SK-N-SH (cell line): ENCODE data around the gene ACTC1. TPM values are rescaled to one million over a fixed set of nuclear protein-coding genes. Genes with fewer than 3 reads are reported as not detected.

ENCODE experiments used
- CHD2 ChIP-seq: fragments of 150-350 bp; IDR thresholded peaks from 2 replicates; pipeline ENCODE4 v1.6.1; 2018; ENCODE audit warnings: low read length; ENCODE audit not compliant: partially characterized antibody
- ELF1 ChIP-seq: IDR thresholded peaks from 2 replicates; pipeline ENCODE4 v1.4.0; 2012
- EP300 ChIP-seq, 2 experiments: IDR thresholded peaks; 2 replicates each; pipeline versions ENCODE4 v1.4.0 to v1.6.1; 2012; ENCODE audit warnings: borderline replicate concordance in 1 of 2, low read depth in 1 of 2, low read length in 1 of 2
- EZH2phosphoT487 ChIP-seq: fragments of 200-600 bp; sonication (generic); IDR thresholded peaks from 2 replicates; pipeline ENCODE4 v1.6.1; 2017; ENCODE audit warnings: low read depth, mixed run types, mild to moderate bottlenecking, antibody characterized with exemption, moderate library complexity, borderline replicate concordance
- GABPA ChIP-seq: IDR thresholded peaks from 2 replicates; pipeline ENCODE4 v1.4.0; 2012; ENCODE audit warnings: low read depth, mild to moderate bottlenecking
- MEF2A ChIP-seq: IDR thresholded peaks from 2 replicates; pipeline ENCODE4 v1.4.0; 2012; ENCODE audit warnings: low read depth, borderline replicate concordance
- NFIC ChIP-seq: IDR thresholded peaks from 2 replicates; pipeline ENCODE4 v1.4.0; 2012; ENCODE audit warnings: borderline replicate concordance
- POLR2AphosphoS5 ChIP-seq: IDR thresholded peaks from 2 replicates; pipeline ENCODE4 v1.6.1; 2012; ENCODE audit warnings: low read depth, low read length
- SMC3 ChIP-seq: IDR thresholded peaks from 2 replicates; pipeline ENCODE4 v1.6.1; 2012; ENCODE audit warnings: low read depth, low read length, improper control_type of control experiment
- polyA plus RNA-seq, 3 experiments: library from polyadenylated mRNA; depleted of rRNA; stranded (reverse); fragments of >200 nt; gene quantifications; 2 replicates each; pipeline ENCODE4 v1.2.3, GENCODE V29; 2012
- TF ChIP-seq, protein P1 (sequence below): IDR thresholded peaks from 2 replicates; pipeline ENCODE4 v1.6.1; 2012; ENCODE audit warnings: mild to moderate bottlenecking, low read depth, low read length, moderate library complexity
- TF ChIP-seq, protein P2 (sequence below): fragments of 200-600 bp; sonication (generic); IDR thresholded peaks from 2 replicates; pipeline ENCODE4 v1.6.1; 2017; ENCODE audit warnings: antibody characterized with exemption, mild to moderate bottlenecking, moderate library complexity
- TF ChIP-seq, protein P3 (sequence below): IDR thresholded peaks from 2 replicates; pipeline ENCODE4 v1.4.0; 2012; ENCODE audit warnings: low read depth, borderline replicate concordance
- TF ChIP-seq, protein P4 (sequence below): fragments of 150-350 bp; IDR thresholded peaks from 2 replicates; pipeline ENCODE4 v1.6.1; 2016; ENCODE audit warnings: mild to moderate bottlenecking, low read depth, low read length

The ACTC1 gene
- polyA plus RNA-seq, 1 of the 3 experiments (the other 2 are of a cell fraction) = not detected

DNA sequence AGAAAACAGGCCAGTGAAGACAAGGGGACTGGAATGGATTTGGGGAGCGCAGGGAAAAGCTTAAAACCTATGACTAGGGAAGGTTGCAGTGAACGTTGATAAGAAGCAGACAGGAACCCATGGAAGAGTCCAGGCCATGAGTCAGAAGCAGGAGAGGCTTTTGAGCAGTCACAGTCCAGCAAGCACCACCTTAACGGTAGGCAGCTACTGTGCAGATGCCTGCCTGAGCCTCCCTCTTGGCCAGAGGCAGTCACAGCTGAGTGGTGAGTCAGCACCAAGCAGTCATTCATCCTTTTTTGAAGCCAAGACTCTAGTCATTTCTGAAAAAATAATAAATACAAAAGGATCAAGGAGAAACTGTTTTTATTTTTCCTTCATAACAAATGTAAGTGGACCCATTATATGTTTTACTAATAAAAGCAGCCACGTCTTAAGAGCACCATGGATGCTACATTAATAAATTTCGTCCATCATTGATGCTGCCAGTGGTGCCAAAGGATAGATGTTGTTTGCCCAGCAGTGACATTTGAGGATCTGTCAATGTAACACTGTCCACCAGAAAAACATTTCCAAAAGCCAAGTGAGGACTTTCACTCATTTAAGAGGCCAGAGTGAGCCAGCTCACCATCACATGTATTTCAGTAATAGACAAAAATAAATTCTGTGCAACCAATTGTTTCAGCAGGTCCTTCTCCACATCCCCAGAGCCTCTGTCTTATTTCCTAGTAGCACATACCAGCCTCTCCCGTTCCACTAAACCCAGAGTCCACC, 42.1 kb upstream of the ACTC1 start (continued):
- TF ChIP-seq POLR2AphosphoS5 (peak; percentile 47; the same call in 1 of the 2 replicates), CHD2 (no peak), SMC3 (no peak), EZH2phosphoT487 (no peak), EP300 (IDR thresholded peaks at IDR 0.05; ENCODE audit: borderline replicate concordance in 1 of 2, low read depth in 1 of 2, low read length in 1 of 2) (peak in 1 of 2 experiments; percentile 58; a peak in 1 of 4 replicates), GABPA (no peak), NFIC (peak; percentile 91), MEF2A (no peak), ELF1 (no peak)
- TF ChIP-seq, protein P1, sequence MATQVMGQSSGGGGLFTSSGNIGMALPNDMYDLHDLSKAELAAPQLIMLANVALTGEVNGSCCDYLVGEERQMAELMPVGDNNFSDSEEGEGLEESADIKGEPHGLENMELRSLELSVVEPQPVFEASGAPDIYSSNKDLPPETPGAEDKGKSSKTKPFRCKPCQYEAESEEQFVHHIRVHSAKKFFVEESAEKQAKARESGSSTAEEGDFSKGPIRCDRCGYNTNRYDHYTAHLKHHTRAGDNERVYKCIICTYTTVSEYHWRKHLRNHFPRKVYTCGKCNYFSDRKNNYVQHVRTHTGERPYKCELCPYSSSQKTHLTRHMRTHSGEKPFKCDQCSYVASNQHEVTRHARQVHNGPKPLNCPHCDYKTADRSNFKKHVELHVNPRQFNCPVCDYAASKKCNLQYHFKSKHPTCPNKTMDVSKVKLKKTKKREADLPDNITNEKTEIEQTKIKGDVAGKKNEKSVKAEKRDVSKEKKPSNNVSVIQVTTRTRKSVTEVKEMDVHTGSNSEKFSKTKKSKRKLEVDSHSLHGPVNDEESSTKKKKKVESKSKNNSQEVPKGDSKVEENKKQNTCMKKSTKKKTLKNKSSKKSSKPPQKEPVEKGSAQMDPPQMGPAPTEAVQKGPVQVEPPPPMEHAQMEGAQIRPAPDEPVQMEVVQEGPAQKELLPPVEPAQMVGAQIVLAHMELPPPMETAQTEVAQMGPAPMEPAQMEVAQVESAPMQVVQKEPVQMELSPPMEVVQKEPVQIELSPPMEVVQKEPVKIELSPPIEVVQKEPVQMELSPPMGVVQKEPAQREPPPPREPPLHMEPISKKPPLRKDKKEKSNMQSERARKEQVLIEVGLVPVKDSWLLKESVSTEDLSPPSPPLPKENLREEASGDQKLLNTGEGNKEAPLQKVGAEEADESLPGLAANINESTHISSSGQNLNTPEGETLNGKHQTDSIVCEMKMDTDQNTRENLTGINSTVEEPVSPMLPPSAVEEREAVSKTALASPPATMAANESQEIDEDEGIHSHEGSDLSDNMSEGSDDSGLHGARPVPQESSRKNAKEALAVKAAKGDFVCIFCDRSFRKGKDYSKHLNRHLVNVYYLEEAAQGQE = no peak
- TF ChIP-seq, protein P2, sequence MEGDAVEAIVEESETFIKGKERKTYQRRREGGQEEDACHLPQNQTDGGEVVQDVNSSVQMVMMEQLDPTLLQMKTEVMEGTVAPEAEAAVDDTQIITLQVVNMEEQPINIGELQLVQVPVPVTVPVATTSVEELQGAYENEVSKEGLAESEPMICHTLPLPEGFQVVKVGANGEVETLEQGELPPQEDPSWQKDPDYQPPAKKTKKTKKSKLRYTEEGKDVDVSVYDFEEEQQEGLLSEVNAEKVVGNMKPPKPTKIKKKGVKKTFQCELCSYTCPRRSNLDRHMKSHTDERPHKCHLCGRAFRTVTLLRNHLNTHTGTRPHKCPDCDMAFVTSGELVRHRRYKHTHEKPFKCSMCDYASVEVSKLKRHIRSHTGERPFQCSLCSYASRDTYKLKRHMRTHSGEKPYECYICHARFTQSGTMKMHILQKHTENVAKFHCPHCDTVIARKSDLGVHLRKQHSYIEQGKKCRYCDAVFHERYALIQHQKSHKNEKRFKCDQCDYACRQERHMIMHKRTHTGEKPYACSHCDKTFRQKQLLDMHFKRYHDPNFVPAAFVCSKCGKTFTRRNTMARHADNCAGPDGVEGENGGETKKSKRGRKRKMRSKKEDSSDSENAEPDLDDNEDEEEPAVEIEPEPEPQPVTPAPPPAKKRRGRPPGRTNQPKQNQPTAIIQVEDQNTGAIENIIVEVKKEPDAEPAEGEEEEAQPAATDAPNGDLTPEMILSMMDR = no peak
- TF ChIP-seq, protein P3, sequence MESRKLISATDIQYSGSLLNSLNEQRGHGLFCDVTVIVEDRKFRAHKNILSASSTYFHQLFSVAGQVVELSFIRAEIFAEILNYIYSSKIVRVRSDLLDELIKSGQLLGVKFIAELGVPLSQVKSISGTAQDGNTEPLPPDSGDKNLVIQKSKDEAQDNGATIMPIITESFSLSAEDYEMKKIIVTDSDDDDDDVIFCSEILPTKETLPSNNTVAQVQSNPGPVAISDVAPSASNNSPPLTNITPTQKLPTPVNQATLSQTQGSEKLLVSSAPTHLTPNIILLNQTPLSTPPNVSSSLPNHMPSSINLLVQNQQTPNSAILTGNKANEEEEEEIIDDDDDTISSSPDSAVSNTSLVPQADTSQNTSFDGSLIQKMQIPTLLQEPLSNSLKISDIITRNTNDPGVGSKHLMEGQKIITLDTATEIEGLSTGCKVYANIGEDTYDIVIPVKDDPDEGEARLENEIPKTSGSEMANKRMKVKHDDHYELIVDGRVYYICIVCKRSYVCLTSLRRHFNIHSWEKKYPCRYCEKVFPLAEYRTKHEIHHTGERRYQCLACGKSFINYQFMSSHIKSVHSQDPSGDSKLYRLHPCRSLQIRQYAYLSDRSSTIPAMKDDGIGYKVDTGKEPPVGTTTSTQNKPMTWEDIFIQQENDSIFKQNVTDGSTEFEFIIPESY = 0 out of 2 replicates have a peak, but pooled peaks have one; percentile 22
- TF ChIP-seq, protein P4, sequence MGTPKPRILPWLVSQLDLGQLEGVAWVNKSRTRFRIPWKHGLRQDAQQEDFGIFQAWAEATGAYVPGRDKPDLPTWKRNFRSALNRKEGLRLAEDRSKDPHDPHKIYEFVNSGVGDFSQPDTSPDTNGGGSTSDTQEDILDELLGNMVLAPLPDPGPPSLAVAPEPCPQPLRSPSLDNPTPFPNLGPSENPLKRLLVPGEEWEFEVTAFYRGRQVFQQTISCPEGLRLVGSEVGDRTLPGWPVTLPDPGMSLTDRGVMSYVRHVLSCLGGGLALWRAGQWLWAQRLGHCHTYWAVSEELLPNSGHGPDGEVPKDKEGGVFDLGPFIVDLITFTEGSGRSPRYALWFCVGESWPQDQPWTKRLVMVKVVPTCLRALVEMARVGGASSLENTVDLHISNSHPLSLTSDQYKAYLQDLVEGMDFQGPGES = no peak
- TF ChIP-seq, all 33 proteins: peak for 11
